ENCODE results near the gene SH3RF3.

DNA sequence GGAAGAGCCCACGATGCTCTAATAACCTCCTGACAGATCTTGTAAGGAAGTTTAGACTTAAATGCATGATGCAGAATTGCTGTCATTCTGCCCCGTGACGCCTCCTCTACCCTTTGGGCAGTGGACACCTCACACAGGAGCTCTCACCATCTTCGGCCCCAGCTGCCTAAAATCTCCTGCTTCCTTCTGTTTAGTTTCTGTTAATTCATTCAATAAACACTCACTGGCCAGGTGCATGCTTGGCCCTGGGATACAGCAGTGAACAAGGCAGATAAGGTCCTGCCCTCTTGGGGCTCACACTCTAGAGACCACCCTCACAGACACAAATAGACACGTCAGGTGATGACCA, 403.7 kb downstream of the SH3RF3 start:
- TF ChIP-seq POLR2AphosphoS5 (IDR thresholded peaks at IDR 0.05; ENCODE audit: low read depth, low read length) (no peak), TAF1 (IDR thresholded peaks at IDR 0.05; ENCODE audit: low read depth, low read length) (no peak), POLR2A (IDR thresholded peaks at IDR 0.05; ENCODE audit: low read depth, low read length) (no peak), SPI1 (IDR thresholded peaks at IDR 0.05; ENCODE audit: low read depth, low read length) (no peak), PAX5 (IDR thresholded peaks at IDR 0.05; ENCODE audit: insufficient read depth, low read length, severe bottlenecking) (no peak), POU2F2 (IDR thresholded peaks at IDR 0.05; ENCODE audit: low read depth, low read length) (no peak)
